ENCODE data around the gene TAB3.

TAB3 gene

GRCh38 chrX:30887721-30888120 lies 1.3 kb downstream of the TAB3 start:
- Histone ChIP-seq H3K27me3 (ENCODE audit: control insufficient read depth in 1 of 2, insufficient read depth in 2 of 2, low read length in 2 of 2) (no peaks in the 10 kb centered on the region), H3K36me3 (ENCODE audit: control insufficient read depth in 1 of 2, insufficient read depth in 2 of 2, low read length in 2 of 2) (no peaks in the 10 kb centered on the region), H3K27ac (ENCODE audit: low read depth, low read length) (no peak overlapping the region), H3K9me3 (ENCODE audit: control insufficient read depth in 1 of 2, low read length in 2 of 2) (no peaks in the 10 kb centered on the region), H3K4me3 (ENCODE audit: low read depth in 1 of 2, low read length in 2 of 2) (peak overlapping the region; percentile 79 to 82), H3K4me1 (ENCODE audit: control insufficient read depth in 1 of 2, insufficient read depth in 2 of 2, low read length in 2 of 2) (peaks cover 10 to 12% of the 10 kb centered on the region in 2 donors), H3K9ac (ENCODE audit: low read depth in 1 of 2, low read length in 2 of 2) (peak overlapping the region in 1 of 2 donors; percentile 68)

- no peak overlapping the region for H3K27ac ChIP-seq (ENCODE audit: low read depth, low read length)
Observed at GRCh38 chrX:30887288-30887687, 1.8 kb downstream of the TAB3 start.

GRCh38 chrX:30885136-30885535 lies 3.9 kb downstream of the TAB3 start:
- H3K36me3 ChIP-seq (ENCODE audit: control insufficient read depth in 1 of 2, insufficient read depth in 2 of 2, low read length in 2 of 2) = no peaks in the 10 kb centered on the region
- no peaks in the 10 kb centered on the region for H3K27me3 ChIP-seq (ENCODE audit: control insufficient read depth in 1 of 2, insufficient read depth in 2 of 2, low read length in 2 of 2)
- peaks cover 10 to 12% of the 10 kb centered on the region in 2 donors for H3K4me1 ChIP-seq (ENCODE audit: control insufficient read depth in 1 of 2, insufficient read depth in 2 of 2, low read length in 2 of 2)
- no peak overlapping the region for H3K27ac ChIP-seq (ENCODE audit: low read depth, low read length)
- H3K4me3 ChIP-seq (ENCODE audit: low read depth in 1 of 2, low read length in 2 of 2) = no peak overlapping the region
- H3K9me3 ChIP-seq (ENCODE audit: control insufficient read depth in 1 of 2, low read length in 2 of 2) = no peaks in the 10 kb centered on the region
- H3K9ac ChIP-seq (ENCODE audit: low read depth in 1 of 2, low read length in 2 of 2) = no peak overlapping the region

More at GRCh38 chrX:30887288-30887687, 1.8 kb downstream of the TAB3 start:
- Histone ChIP-seq H3K9ac (ENCODE audit: low read depth in 1 of 2, low read length in 2 of 2) (no peak overlapping the region), H3K9me3 (ENCODE audit: control insufficient read depth in 1 of 2, low read length in 2 of 2) (no peaks in the 10 kb centered on the region), H3K27me3 (ENCODE audit: control insufficient read depth in 1 of 2, insufficient read depth in 2 of 2, low read length in 2 of 2) (no peaks in the 10 kb centered on the region), H3K36me3 (ENCODE audit: control insufficient read depth in 1 of 2, insufficient read depth in 2 of 2, low read length in 2 of 2) (no peaks in the 10 kb centered on the region), H3K4me3 (ENCODE audit: low read depth in 1 of 2, low read length in 2 of 2) (peak overlapping the region in 1 of 2 donors; percentile 79), H3K4me1 (ENCODE audit: control insufficient read depth in 1 of 2, insufficient read depth in 2 of 2, low read length in 2 of 2) (peaks cover 10 to 12% of the 10 kb centered on the region in 2 donors)

- Histone ChIP-seq H3K9ac (ENCODE audit: low read depth in 1 of 2, low read length in 2 of 2) (no peak overlapping the region), H3K27ac (ENCODE audit: low read depth, low read length) (no peak overlapping the region), H3K4me3 (ENCODE audit: low read depth in 1 of 2, low read length in 2 of 2) (no peak overlapping the region), H3K4me1 (ENCODE audit: control insufficient read depth in 1 of 2, insufficient read depth in 2 of 2, low read length in 2 of 2) (peaks cover 9 to 10% of the 10 kb centered on the region in 2 donors), H3K9me3 (ENCODE audit: control insufficient read depth in 1 of 2, low read length in 2 of 2) (no peaks in the 10 kb centered on the region), H3K36me3 (ENCODE audit: control insufficient read depth in 1 of 2, insufficient read depth in 2 of 2, low read length in 2 of 2) (no peaks in the 10 kb centered on the region), H3K27me3 (ENCODE audit: control insufficient read depth in 1 of 2, insufficient read depth in 2 of 2, low read length in 2 of 2) (no peaks in the 10 kb centered on the region)
Observed at GRCh38 chrX:30883138-30883537, 5.9 kb downstream of the TAB3 start.

GRCh38 chrX:30881797-30882196 lies 7.3 kb downstream of the TAB3 start:
- no peaks in the 10 kb centered on the region for H3K36me3 ChIP-seq (ENCODE audit: control insufficient read depth in 1 of 2, insufficient read depth in 2 of 2, low read length in 2 of 2)
- H3K9ac ChIP-seq (ENCODE audit: low read depth in 1 of 2, low read length in 2 of 2) = no peak overlapping the region
- peaks cover 0 to under 1% of the 10 kb centered on the region in 2 donors for H3K4me1 ChIP-seq (ENCODE audit: control insufficient read depth in 1 of 2, insufficient read depth in 2 of 2, low read length in 2 of 2)
- H3K27ac ChIP-seq (ENCODE audit: low read depth, low read length) = no peak overlapping the region
- H3K27me3 ChIP-seq (ENCODE audit: control insufficient read depth in 1 of 2, insufficient read depth in 2 of 2, low read length in 2 of 2) = no peaks in the 10 kb centered on the region
- no peaks in the 10 kb centered on the region for H3K9me3 ChIP-seq (ENCODE audit: control insufficient read depth in 1 of 2, low read length in 2 of 2)
- no peak overlapping the region for H3K4me3 ChIP-seq (ENCODE audit: low read depth in 1 of 2, low read length in 2 of 2)

- Histone ChIP-seq H3K9ac (ENCODE audit: low read depth in 1 of 2, low read length in 2 of 2) (no peak overlapping the region), H3K36me3 (ENCODE audit: control insufficient read depth in 1 of 2, insufficient read depth in 2 of 2, low read length in 2 of 2) (no peaks in the 10 kb centered on the region), H3K27ac (ENCODE audit: low read depth, low read length) (no peak overlapping the region), H3K9me3 (ENCODE audit: control insufficient read depth in 1 of 2, low read length in 2 of 2) (no peaks in the 10 kb centered on the region), H3K4me3 (ENCODE audit: low read depth in 1 of 2, low read length in 2 of 2) (no peak overlapping the region), H3K4me1 (ENCODE audit: control insufficient read depth in 1 of 2, insufficient read depth in 2 of 2, low read length in 2 of 2) (no peaks in the 10 kb centered on the region), H3K27me3 (ENCODE audit: control insufficient read depth in 1 of 2, insufficient read depth in 2 of 2, low read length in 2 of 2) (no peaks in the 10 kb centered on the region)
Observed at GRCh38 chrX:30881390-30881789, 7.7 kb downstream of the TAB3 start.

- Histone ChIP-seq H3K27me3 (ENCODE audit: control insufficient read depth in 1 of 2, insufficient read depth in 2 of 2, low read length in 2 of 2) (no peaks in the 10 kb centered on the region), H3K9me3 (ENCODE audit: control insufficient read depth in 1 of 2, low read length in 2 of 2) (no peaks in the 10 kb centered on the region), H3K27ac (ENCODE audit: low read depth, low read length) (no peak overlapping the region), H3K4me1 (ENCODE audit: control insufficient read depth in 1 of 2, insufficient read depth in 2 of 2, low read length in 2 of 2) (no peaks in the 10 kb centered on the region), H3K9ac (ENCODE audit: low read depth in 1 of 2, low read length in 2 of 2) (no peak overlapping the region), H3K36me3 (ENCODE audit: control insufficient read depth in 1 of 2, insufficient read depth in 2 of 2, low read length in 2 of 2) (no peaks in the 10 kb centered on the region), H3K4me3 (ENCODE audit: low read depth in 1 of 2, low read length in 2 of 2) (no peak overlapping the region)
Observed at GRCh38 chrX:30880058-30880457, 9.0 kb downstream of the TAB3 start.

GRCh38 chrX:30876367-30876766 lies 12.7 kb downstream of the TAB3 start:
- H3K36me3 ChIP-seq (ENCODE audit: control insufficient read depth in 1 of 2, insufficient read depth in 2 of 2, low read length in 2 of 2) = no peaks in the 10 kb centered on the region
- no peaks in the 10 kb centered on the region for H3K9me3 ChIP-seq (ENCODE audit: control insufficient read depth in 1 of 2, low read length in 2 of 2)
- H3K4me1 ChIP-seq (ENCODE audit: control insufficient read depth in 1 of 2, insufficient read depth in 2 of 2, low read length in 2 of 2) = no peaks in the 10 kb centered on the region
- H3K4me3 ChIP-seq (ENCODE audit: low read depth in 1 of 2, low read length in 2 of 2) = no peak overlapping the region
- H3K27ac ChIP-seq (ENCODE audit: low read depth, low read length) = no peak overlapping the region
- no peaks in the 10 kb centered on the region for H3K27me3 ChIP-seq (ENCODE audit: control insufficient read depth in 1 of 2, insufficient read depth in 2 of 2, low read length in 2 of 2)
- no peak overlapping the region for H3K9ac ChIP-seq (ENCODE audit: low read depth in 1 of 2, low read length in 2 of 2)

GRCh38 chrX:30875957-30876356 lies 13.1 kb downstream of the TAB3 start:
- Histone ChIP-seq H3K9me3 (ENCODE audit: control insufficient read depth in 1 of 2, low read length in 2 of 2) (no peaks in the 10 kb centered on the region), H3K27ac (ENCODE audit: low read depth, low read length) (no peak overlapping the region), H3K9ac (ENCODE audit: low read depth in 1 of 2, low read length in 2 of 2) (no peak overlapping the region), H3K36me3 (ENCODE audit: control insufficient read depth in 1 of 2, insufficient read depth in 2 of 2, low read length in 2 of 2) (no peaks in the 10 kb centered on the region), H3K4me3 (ENCODE audit: low read depth in 1 of 2, low read length in 2 of 2) (no peak overlapping the region), H3K4me1 (ENCODE audit: control insufficient read depth in 1 of 2, insufficient read depth in 2 of 2, low read length in 2 of 2) (no peaks in the 10 kb centered on the region), H3K27me3 (ENCODE audit: control insufficient read depth in 1 of 2, insufficient read depth in 2 of 2, low read length in 2 of 2) (no peaks in the 10 kb centered on the region)

GRCh38 chrX:30874851-30875250 lies 14.2 kb downstream of the TAB3 start:
- Histone ChIP-seq H3K27me3 (ENCODE audit: control insufficient read depth in 1 of 2, insufficient read depth in 2 of 2, low read length in 2 of 2) (no peaks in the 10 kb centered on the region), H3K9ac (ENCODE audit: low read depth in 1 of 2, low read length in 2 of 2) (no peak overlapping the region), H3K27ac (ENCODE audit: low read depth, low read length) (no peak overlapping the region), H3K9me3 (ENCODE audit: control insufficient read depth in 1 of 2, low read length in 2 of 2) (no peaks in the 10 kb centered on the region), H3K4me3 (ENCODE audit: low read depth in 1 of 2, low read length in 2 of 2) (no peak overlapping the region), H3K4me1 (ENCODE audit: control insufficient read depth in 1 of 2, insufficient read depth in 2 of 2, low read length in 2 of 2) (no peaks in the 10 kb centered on the region), H3K36me3 (ENCODE audit: control insufficient read depth in 1 of 2, insufficient read depth in 2 of 2, low read length in 2 of 2) (no peaks in the 10 kb centered on the region)

GRCh38 chrX:30870572-30870971 lies 18.5 kb downstream of the TAB3 start:
- Histone ChIP-seq H3K27ac (ENCODE audit: low read depth, low read length) (no peak overlapping the region), H3K4me1 (ENCODE audit: control insufficient read depth in 1 of 2, insufficient read depth in 2 of 2, low read length in 2 of 2) (no peaks in the 10 kb centered on the region), H3K9ac (ENCODE audit: low read depth in 1 of 2, low read length in 2 of 2) (no peak overlapping the region), H3K4me3 (ENCODE audit: low read depth in 1 of 2, low read length in 2 of 2) (no peak overlapping the region), H3K27me3 (ENCODE audit: control insufficient read depth in 1 of 2, insufficient read depth in 2 of 2, low read length in 2 of 2) (no peaks in the 10 kb centered on the region), H3K9me3 (ENCODE audit: control insufficient read depth in 1 of 2, low read length in 2 of 2) (no peaks in the 10 kb centered on the region), H3K36me3 (ENCODE audit: control insufficient read depth in 1 of 2, insufficient read depth in 2 of 2, low read length in 2 of 2) (peaks cover 0 to 8% of the 10 kb centered on the region in 2 donors)
